ENCODE data around the gene GNPDA1. TPM values are rescaled to one million over a fixed set of nuclear protein-coding genes. Genes with fewer than 3 reads are reported as not detected.

The GNPDA1 gene
- total and polyA plus RNA-seq, 2 of the 8 experiments (the other 6 are each of a cell fraction or from before 2014, with no cell fraction given): 33.0 to 94.3 TPM

GRCh38 chr5:141969783-141970771 is 42.8 kb downstream of the GNPDA1 start (continued):
- TF ChIP-seq RAD21 (IDR thresholded peaks at IDR 0.05 in 1 of 2, conservative IDR thresholded peaks at IDR 0.05 in 1 of 2; ENCODE audit: low read depth in 2 of 2, low read length in 2 of 2): no peak

Measured in H1 (cell line).